ENCODE results near the gene SPEM3. TPM values are rescaled to one million over a fixed set of nuclear protein-coding genes. Genes with fewer than 3 reads are reported as not detected.

Gene SPEM3
- polyA plus RNA-seq, 2 of the 4 experiments (the other 2 are of a cell fraction), result not detected

- ATAC-seq, result no peak
- H3K4me2 ChIP-seq, result no peak overlapping the region
- H3K27ac ChIP-seq, result no peak overlapping the region
- no peak for FAIRE-seq
- CTCF ChIA-PET, result interaction anchor here (0.6 to 3.4 kb wide), 9 partner anchors 8 to 149 kb away, joined by 3 to 20 read pairs (median 4); partner anchors contain the start of gene SPEM1
- DNase-seq (ENCODE audit: low read depth in 1 of 2, low spot score in 1 of 2), result no peak
- no peak overlapping the region for H3K4me3 ChIP-seq
- WGBS (ENCODE audit: missing lambda C conversion rate), result 90% methylated on average over 7 of the region's 8 CpGs
- POLR2A ChIA-PET, result no interaction called here
- 0 out of 3 replicates have a peak, but pooled peaks cover 3% of the 10 kb centered on the region for H3K4me1 ChIP-seq
- no peaks in the 10 kb centered on the region for H3K9me3 ChIP-seq
- TF ChIP-seq PHF8 (IDR thresholded peaks at IDR 0.05; ENCODE audit: borderline replicate concordance, low read depth) (no peak), JUN (IDR thresholded peaks at IDR 0.05) (no peak), HOXA7 (CRISPR knock-in tag; IDR thresholded peaks at IDR 0.05) (no peak), ZSCAN20 (CRISPR knock-in tag; IDR thresholded peaks at IDR 0.05) (no peak), NFE2L2 (conservative IDR thresholded peaks at IDR 0.05; ENCODE audit: low read length) (no peak), REST (IDR thresholded peaks at IDR 0.05) (no peak), BCL3 (IDR thresholded peaks at IDR 0.05) (no peak), ESRRA (IDR thresholded peaks at IDR 0.05; ENCODE audit: borderline replicate concordance, low read length) (no peak), SMC3 (IDR thresholded peaks at IDR 0.05) (no peak), MAX (IDR thresholded peaks at IDR 0.05) (no peak), POLR2AphosphoS2 (conservative IDR thresholded peaks at IDR 0.05; ENCODE audit: low read length) (no peak), CTCF (IDR thresholded peaks at IDR 0.05) (no peak), RCOR1 (IDR thresholded peaks at IDR 0.05; ENCODE audit: low read depth, low read length) (no peak), CEBPB (IDR thresholded peaks at IDR 0.05) (no peak), POLR2A (IDR thresholded peaks at IDR 0.05; ENCODE audit: low read length) (no peak), EHMT2 (IDR thresholded peaks at IDR 0.05; ENCODE audit: low read depth) (no peak), RAD21 (conservative IDR thresholded peaks at IDR 0.05 in 1 of 2, IDR thresholded peaks at IDR 0.05 in 1 of 2) (no peak)
These were observed 17.3 kb upstream of the SPEM3 start for GRCh38 chr17:7411427-7411750.

GRCh38 chr17:7413346-7413985 lies 15.2 kb upstream of the SPEM3 start:
- FAIRE-seq (no peak), DNase-seq (ENCODE audit: low read depth in 1 of 2, low spot score in 1 of 2) (no peak), ATAC-seq (no peak)
- Histone ChIP-seq H3K4me3 (no peak overlapping the region), H3K27ac (no peak overlapping the region), H3K4me2 (no peak overlapping the region), H3K4me1 (0 out of 3 replicates have a peak, but pooled peaks cover 3% of the 10 kb centered on the region), H3K9me3 (no peaks in the 10 kb centered on the region)
- TF ChIP-seq KDM5A (IDR thresholded peaks at IDR 0.05), result no peak
- TF ChIP-seq REST (IDR thresholded peaks at IDR 0.05), result no peak
- TF ChIP-seq HOXB13 (CRISPR knock-in tag; IDR thresholded peaks at IDR 0.05; ENCODE audit: low read depth), result no peak
- CTCF ChIA-PET, result interaction anchor here (0.6 to 1.6 kb wide), 6 partner anchors 11 to 502 kb away, joined by 3 to 7 read pairs (median 4); no protein-coding TSS in a partner anchor
- POLR2A ChIA-PET, result no interaction called here
- 73% methylated on average over 6 of the region's 6 CpGs for WGBS (ENCODE audit: missing lambda C conversion rate)

Measured in A549 (cell line).